Loucy (cell line): ENCODE measurements around the gene TMEM271.

ENCODE experiments used
- EZH2phosphoT487 ChIP-seq: fragments of 200-600 bp; IDR thresholded peaks from 2 replicates; pipeline ENCODE4 v1.6.1; 2018; ENCODE audit warnings: antibody characterized with exemption, mild to moderate bottlenecking, moderate library complexity, borderline replicate concordance
- TF ChIP-seq, protein P1 (sequence below): fragments of 200-600 bp; sonication (generic); conservative IDR thresholded peaks from 2 replicates; pipeline ENCODE4 v1.5.1; 2014; ENCODE audit warnings: mild to moderate bottlenecking, antibody characterized with exemption, low read length

DNA sequence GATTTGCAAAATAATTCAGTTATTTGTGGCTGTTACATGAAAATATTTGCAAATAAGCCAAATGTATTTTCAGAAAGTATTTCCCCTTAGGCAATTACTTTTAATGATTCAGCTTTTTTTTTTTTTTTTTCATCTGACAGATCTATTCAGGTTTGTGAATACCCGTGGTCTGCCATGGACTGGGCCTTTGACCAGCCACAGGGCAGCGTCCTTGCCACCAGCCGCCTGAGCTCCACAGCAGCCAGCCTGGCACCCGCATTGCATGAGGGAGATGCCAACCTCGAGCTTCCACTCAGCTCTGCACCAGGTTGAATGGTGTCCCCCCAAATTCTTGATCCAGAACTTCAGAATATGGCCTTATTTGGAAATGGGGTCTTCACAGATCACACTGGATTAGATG lies 14.7 kb downstream of the TMEM271 start:
- TF ChIP-seq, protein P1, sequence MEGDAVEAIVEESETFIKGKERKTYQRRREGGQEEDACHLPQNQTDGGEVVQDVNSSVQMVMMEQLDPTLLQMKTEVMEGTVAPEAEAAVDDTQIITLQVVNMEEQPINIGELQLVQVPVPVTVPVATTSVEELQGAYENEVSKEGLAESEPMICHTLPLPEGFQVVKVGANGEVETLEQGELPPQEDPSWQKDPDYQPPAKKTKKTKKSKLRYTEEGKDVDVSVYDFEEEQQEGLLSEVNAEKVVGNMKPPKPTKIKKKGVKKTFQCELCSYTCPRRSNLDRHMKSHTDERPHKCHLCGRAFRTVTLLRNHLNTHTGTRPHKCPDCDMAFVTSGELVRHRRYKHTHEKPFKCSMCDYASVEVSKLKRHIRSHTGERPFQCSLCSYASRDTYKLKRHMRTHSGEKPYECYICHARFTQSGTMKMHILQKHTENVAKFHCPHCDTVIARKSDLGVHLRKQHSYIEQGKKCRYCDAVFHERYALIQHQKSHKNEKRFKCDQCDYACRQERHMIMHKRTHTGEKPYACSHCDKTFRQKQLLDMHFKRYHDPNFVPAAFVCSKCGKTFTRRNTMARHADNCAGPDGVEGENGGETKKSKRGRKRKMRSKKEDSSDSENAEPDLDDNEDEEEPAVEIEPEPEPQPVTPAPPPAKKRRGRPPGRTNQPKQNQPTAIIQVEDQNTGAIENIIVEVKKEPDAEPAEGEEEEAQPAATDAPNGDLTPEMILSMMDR, result no peak
- TF ChIP-seq EZH2phosphoT487, result no peak
